Nasal cavity respiratory epithelium epithelial cell of viscerocranial mucosa (primary cell): ENCODE data around the gene YTHDC1. TPM values are rescaled to one million over a fixed set of nuclear protein-coding genes. Genes with fewer than 3 reads are reported as not detected.

ENCODE experiments used
- total RNA-seq: library from RNA; depleted of rRNA; stranded (reverse); fragments of >200 nt; gene quantifications from 2 replicates; pipeline ENCODE4 v1.2.3, GENCODE V29; 2014

The YTHDC1 gene
- total RNA-seq: 62.0 and 70.4 TPM in 2 replicates

DNA sequence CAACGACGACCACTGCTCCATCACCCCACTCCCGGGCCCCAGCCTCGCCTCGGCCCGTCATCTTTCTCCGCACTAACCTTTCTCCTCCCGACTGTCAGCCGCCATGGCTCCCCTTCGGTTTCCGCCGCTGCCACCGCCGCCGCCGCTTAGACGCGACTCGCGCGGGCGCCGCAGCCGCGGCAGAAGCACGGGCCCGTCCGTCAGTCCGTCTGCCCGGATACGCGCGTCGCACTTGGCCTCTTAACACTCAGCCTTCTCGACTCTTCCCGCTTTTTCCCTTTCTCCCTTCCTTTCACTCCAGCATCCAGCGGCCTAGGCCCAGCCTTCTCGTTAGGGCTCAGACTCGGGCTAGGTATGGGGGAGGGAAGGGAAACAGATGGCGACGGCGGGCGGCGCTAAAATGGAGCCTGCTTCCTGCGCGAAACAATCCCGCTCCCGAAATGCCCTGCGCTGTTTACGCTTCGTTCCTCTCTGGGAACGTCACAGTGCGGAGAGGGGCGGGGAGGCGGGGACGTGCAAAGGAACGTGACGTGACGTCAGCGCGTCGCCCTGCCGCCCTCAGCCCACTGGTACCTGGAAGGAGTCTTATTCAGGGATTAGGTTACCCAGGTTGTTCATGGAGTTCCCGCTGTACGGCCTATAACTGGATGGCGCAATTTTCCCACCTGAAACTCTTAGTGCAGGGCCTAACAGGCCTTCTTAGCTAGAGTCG lies at the start of gene YTHDC1:
YTHDC1 (minus strand) TSS at position 442 of the 712 bp plus-strand sequence; CDS start at position 105, 337 bp downstream.

Other genes starting within 250 kb of the YTHDC1 start
- 4.8 and 8.7 TPM in 2 replicates for gene TMPRSS11F, start 220.2 kb downstream of the YTHDC1 start, total RNA-seq
- 0.34 and 0.43 TPM in 2 replicates for gene TMPRSS11B, start 104.4 kb downstream of the YTHDC1 start, total RNA-seq
- gene TMPRSS11E, start 97.4 kb upstream of the YTHDC1 start, total RNA-seq: 10.9 and 14.5 TPM in 2 replicates
- gene UGT2B17, start 226.2 kb upstream of the YTHDC1 start, total RNA-seq: under 0.01 TPM in 1 of 2 replicates, not detected in the other